GM18873 (cell line): ENCODE results near the gene RNF41.
A peak's percentile ranks its signal among the peaks of the same experiment; 100 is the strongest.
"Not testable (repeated sequence)": the region's sequence is repeated elsewhere in the genome, so short reads cannot be mapped to it uniquely, and the experiment has no call there.

Experiments used
- ATAC-seq: cut with Tn5 transposase; IDR thresholded peaks from one replicate; pipeline ENCODE4 v1.9.1; 2021; ENCODE audit warnings: mild to moderate bottlenecking, moderate library complexity, moderate number of reproducible peaks; ENCODE audit not compliant: unreplicated experiment, low FRiP score

The RNF41 gene

DNA sequence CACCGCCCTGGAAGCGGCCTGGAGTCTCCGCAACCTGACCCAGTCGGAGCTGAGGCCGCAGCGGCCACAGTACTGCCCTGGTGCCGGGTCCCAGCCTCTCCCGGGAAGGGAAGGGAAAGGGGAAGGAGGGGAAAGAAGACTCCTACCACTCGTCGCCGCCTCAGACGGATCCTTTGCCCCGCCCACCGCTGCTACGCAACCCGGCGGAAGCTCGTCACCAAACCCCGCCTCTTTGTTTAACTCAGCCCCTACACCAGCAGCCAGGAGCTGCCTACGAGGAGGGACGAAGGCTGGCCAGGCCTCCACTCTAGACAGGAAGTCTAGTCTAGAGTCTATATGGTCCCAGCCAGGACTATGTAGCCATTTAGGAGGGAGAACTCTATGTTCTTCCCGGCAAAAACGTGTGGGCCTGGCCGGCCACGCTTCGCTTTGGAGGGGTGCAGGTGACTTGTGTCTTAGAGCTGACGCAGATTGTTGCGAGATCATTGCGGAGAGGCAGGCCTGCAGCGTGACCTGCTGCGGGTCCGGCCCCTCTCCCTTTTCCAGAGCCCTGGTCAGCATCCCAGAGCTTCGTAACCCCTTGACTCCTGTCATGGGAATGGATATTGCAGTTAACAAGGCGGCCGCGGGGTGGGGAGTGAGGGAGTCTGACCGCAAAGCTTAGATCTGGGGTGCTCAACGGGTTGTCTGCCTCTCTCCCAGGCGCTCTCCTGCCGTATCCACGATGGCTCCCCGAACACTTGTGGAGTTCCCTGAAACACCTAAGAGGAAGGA lies at the start of gene RNF41:
TSS of gene RNF41 (minus strand) at position 166 of the 774 bp plus-strand sequence. CDS start 7,875 bp downstream, outside the sequence.
- peak; percentile 87 for ATAC-seq

DNA sequence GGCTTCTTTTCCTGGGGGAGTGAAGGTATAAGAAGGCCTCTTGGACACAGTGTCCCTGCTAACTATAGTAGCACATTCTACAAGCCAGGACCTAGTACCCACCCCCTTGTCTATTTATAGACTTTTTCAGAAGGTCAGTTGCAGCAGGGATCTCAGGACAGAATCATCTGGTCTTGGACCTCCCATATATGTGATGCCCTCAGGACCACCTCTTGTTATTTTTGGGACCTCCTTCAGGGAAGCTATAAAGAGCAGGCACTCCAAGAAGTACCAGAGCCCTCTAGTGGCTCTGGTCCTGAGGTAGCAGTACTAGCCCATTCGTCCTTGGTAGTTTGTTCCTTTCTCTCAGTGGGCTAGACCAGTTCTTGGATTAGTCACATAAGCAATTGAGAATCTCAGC lies 49.3 kb upstream of the RNF41 start:
- no peak for ATAC-seq

DNA sequence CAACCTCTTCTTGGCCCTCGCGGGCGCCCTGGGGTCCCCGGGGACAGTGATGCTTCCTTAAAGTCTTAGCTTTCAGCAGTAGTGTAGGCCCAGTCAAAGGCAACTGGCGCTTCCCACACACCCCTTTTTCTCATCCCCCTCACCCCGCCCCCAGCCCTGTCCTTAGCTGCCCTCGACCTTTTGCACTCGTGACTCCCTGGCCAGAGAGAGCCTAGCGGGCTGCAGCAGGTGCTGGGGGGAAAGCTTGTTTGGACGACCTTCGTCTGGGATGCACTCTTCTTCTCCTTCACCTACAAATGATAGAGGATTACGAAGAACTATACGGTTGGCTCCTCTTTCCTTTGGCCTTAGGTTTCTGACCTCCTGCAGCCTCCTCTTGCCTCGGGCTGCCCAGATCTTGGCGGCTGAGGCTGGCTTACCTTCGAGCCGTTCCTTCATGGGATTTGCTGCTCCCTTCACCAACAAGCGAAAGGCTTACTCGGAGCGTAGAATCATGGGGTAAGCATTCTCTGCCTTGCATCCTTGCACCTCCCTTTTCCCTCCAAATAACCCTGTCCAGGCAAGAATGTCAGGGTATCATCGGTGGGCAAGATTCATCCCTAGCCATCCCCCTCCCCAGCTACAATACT lies 45.8 kb upstream of the RNF41 start:
- ATAC-seq: peak; percentile 4

DNA sequence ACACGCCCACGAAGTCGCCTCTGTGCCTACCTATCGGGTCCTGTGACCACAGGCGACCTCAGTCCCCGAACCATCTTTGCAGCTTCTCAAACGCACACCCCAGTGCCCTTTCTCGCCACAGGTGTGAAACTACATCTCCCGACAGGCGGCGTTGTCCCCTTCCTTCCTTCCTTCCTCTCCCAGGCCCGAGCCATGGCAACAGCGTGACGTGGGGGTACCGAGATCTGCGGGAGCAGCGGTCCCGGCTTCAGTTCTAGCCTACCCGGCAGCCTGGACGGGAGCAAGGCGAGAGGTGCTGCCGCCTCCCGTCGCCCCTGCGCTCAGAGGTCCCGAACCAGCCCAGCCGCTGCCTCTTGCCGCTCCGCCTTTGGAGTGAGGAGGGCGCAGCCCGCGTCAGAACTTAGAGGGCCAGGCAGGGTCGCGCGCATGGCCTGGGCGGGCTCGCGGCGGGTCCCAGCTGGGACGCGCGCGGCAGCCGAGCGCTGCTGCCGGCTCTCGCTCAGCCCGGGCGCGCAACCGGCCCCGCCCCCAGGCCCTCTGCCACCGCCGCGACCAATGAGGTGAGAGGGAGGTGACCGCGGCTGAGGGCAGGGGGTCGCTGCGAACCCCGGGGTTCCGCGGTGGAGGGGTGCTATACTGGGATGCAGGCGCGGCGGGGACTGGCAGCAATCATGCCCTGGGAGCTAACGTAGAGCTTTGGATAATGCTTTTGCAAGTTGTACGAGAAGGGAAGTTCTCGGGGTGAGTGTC lies 45.1 kb upstream of the RNF41 start, which contains the start of gene COQ10A:
TSS of gene COQ10A (plus strand) at position 250 of the 750 bp plus-strand sequence. CDS start at position 427, 177 bp downstream.
- peak; percentile 61 for ATAC-seq

DNA sequence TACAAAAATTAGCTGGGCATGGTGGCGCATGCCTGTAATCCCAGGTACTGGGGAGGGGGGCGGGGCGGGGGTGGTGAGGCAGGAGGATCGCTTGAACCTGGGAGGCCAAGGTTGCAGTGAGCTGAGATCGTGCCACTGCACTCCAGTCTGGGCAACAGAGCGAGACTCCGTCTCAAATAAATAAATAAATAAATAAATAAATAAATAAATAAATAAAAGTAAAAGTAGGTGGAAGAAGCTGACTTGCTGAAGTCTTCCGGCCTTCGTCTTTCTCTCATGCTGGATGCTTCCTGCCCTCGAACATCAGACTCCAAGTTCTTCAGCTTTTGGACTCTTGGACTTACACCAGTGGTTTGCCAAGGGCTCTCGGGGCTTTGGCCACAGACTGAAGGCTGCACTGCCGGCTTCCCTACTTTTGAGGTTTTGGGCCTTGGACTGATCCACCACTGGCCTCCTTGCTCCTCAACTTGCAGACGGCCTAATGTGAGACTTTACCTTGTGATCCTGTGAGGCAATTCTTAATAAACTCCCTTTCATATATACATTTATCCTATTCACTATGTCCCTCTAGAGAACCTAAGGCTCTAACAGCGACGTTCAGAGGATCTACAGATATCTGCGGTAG lies 44.5 kb upstream of the RNF41 start:
- not testable (repeated sequence) for ATAC-seq

DNA sequence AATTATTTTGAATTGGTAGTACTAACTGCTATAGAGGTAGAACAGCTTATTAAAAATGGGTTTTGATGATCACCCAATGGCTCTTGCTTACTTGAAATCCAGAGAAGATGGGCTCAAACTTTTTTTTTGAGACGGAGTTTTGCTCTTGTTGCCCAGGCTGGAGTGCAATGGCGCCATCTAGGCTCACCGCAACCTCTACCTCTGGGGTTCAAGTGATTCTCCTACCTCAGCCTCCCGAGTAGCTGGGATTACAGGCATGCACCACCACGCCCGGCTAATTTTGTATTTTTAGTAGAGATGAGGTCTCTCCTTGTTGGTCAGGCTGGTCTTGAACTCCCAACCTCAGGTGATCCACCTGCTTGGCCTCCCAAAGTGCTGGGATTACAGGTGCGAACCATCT lies 41.2 kb upstream of the RNF41 start:
- ATAC-seq: not testable (repeated sequence)

DNA sequence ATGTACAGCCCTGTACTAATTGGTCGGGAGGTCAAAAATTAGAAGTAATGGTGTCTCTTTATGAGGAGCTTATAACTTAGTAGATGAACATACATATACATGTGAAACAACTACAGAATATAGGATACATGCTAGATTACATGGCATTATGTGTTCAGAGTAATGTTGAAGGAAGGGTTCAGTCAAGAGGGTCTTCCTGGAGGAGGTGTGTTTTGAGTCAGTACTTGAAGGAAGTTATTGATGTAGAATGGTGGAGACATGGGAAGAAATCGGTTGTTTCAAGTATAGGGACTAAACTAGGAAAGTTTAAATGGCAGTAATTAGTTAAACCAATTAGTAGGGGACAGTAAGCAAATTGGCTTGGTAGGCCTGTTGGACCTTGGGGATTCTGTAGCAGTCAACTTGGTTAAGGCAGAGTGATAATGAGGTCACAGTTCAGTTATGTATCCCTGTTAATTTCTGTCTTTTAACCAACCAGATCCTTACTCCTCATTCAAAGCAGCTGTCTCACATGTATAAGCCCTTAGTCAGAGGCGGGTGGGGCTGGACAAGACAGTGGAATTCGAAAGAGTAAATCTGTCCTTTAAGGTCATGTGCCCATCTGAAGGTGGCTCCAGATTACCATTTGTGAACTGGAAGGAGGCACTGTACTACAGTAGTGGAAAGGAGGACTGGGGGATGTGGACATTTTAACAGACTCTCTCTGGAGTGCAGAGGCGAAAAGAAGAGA lies 39.9 kb upstream of the RNF41 start:
- ATAC-seq: no peak

DNA sequence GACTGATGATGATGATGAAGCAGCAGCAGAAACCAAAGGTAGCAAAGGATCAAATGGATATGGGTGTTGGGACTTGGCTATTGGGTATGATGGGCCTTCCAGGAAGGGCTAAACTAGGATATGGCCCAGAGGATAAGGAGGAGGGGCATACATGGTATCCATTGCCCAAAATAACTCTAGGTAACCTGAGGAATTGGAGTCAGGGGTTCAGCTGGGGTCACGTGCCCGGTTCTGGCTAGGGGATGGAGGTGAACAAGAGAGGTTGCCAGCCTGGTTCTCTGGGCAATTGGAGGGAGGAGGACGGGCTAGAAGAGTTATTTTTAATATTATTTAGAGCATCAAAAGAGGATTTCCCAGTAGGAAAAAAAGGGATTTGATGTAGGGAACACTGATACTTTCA lies 39.2 kb upstream of the RNF41 start:
- no peak for ATAC-seq

DNA sequence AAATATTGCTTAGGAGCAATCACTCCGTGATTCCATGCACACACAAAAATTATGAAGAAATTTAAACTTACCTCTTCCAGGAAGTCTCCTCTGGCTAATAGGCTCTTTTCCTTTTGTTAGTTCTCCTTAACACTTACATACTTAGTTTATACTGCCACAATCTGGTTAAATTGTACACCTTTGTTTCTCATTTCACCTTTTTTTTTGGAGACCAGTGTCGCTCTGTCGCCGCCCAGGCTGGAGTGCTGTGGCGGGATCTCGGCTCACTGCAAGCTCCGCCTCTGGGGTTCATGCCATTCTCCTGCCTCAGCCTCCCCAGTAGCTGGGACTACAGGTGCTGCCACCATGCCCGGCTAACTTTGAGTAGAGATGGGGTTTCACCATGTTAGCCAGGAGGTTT lies 38.7 kb upstream of the RNF41 start:
- no peak for ATAC-seq

DNA sequence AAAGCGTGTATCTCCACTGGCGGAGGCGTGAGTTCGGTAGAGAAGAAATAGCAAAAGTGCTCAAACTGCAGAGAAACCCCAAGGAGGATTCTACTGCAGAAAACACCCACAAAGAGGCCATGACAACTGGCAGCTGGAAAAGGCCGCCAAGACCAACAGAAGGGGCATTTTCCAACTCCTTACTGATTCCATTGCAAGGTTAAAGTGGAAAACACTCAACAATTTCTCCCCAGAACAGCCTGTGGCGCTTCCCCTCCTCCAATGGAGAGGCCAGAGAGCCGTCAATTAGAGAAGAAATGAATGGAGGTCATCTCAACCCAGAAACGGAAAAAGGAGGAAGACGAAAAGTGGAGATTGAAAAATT lies 37.1 kb upstream of the RNF41 start:
- ATAC-seq: no peak

DNA sequence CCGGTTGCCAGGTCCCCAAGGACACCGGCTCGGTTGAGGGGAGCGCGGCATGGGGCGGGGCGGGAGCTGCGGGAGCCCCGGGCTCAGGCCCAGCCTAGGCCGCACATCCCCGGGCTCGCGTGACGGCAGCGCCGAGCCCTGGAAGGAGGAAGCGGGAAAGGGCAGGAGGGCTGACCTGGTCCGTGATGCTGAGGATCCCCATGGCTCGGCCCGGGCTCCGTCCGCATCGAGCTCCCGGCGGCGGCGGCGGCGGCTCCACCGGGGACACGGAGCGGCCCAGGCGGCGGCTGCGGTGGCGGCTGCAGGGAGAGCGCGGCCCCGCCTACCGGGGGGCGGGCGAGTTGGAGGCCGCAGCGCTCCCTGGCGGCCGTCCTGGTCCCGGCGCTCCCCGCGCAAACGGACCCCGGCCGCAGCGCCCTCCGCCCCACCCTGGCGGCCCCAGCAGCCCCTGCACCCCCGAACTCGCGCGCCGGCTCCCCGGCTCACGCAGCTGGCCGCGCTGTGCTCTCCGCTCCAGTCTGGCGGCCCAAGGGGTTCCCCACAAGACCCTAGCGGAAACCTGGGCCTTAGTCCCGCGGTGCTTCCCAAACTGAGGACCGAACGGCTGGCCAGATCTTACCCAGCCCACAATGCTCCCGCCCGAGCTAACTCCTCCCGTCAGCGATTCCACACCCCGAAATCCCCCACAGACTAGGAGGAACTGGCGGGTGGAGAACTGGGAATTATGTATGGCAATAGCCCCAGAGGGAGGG lies 36.5 kb upstream of the RNF41 start, which contains the start of gene ANKRD52:
TSS of gene ANKRD52 (minus strand) at position 317 of the 752 bp plus-strand sequence. CDS start at position 202, 115 bp downstream.
- ATAC-seq: peak; percentile 58

DNA sequence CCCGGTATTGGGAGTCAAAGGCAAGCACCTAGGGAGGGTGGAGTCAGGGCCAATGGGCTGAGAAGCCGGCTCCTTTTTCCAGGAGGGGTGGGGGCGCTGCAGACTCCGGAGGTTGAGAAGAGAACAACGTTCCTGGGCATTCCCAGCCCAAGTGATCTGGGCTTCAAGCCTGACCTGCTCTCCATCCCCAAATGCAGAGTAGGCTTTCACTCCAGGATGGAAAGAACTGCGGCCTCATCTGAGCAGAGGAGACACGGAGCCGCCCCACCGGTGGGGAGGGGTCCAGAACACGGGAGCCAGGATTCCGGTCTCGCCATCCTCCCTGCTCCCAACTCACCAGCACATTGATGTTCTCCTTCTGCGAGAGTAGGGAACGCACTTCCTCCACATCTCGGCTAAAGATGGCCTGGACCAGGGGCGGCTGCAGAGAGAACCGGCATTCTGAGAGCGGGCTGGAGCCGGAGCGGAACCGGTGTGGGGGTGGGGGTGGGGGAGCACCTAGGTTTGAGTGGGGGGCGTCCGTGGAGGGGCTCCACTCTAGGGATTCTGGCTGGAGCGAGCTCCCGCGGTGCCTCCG lies 35.9 kb upstream of the RNF41 start:
- no peak for ATAC-seq

DNA sequence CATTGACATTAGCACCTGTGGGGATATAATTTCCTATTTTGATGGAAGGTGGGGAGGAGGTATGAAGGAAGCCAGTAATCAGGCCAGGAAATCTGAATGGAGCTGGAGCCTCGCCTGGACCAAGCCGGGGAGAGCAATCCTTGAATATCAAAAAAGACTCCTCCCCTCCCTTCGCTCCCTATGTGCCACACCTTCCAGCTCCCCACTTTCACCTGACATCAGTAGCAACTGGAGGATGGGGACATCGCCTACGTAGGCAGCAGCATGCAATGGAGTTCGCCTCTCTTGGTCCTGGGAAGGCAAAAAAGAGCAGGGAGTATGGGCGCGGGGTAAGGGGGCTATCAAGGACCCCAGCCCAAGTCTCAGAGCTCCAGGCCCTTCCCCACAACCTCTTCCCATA lies 35.3 kb upstream of the RNF41 start:
- ATAC-seq: no peak

DNA sequence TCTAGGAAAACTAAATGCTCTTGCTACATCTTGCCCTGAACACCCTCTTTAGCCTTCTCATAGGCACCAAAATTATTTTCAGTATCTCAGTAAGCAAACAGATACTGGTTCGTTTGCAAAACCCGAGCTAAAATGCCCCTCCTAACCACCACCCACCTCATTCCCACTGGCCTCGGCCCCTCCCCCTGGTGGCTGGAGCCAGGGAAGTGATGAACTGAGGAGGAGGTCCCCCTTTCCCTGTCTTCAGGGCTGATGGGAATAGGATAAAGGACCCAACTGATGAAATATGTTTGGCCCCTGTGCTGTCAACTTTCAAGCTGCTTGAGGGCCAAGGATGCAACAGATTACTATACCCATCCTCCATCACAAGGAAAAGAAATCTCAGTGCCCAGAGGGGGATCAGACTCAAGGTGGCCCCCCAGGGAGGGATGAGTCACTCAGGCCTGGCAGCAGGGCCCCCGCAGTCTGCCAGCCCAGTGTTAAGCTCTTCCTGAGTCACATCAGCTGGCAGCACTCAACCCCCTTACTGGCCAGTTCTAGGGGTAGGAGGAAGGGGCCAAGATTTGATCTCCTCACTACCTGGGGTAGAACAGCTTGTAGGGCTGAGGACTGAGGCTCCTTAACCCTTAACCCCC lies 34.7 kb upstream of the RNF41 start:
- no peak for ATAC-seq

DNA sequence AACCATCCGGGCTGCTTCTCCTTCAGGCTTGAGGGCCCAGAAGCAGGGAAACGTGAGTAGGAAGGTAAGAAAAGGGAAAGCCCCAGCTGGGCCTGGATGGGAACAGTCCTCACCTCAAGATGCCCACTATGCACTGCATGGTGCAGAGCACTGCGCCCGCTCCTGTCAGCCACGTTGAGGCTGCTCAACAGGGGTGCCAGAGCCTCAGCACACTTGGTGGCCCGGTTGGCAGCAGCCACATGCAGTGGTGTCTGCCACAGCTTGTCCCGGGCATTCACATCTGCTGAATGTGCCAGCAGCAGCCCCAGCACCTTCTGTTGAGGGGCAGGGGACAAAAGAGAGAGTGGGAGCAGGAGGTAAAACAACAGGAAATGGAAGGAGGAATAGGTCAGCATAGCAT lies 33.9 kb upstream of the RNF41 start:
- ATAC-seq: no peak

DNA sequence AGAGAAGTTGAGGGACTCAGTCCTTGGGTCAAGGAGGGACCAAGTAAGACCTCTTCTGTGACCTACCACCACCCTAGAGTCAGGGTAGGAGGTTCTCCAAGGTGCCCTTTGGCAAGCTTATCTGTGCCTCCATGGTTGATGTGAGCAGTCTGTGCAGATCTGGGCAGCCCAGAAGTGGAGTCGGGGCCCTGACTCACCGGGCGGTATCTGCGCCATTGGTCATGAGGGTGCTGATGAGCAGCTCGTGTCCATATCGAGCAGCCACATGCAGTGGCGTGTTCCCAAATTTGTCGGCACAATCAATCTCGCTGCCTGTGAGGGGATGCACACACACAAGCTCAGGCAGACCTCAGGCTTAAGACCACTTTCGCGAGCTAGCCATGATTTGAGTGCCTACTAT lies 31.4 kb upstream of the RNF41 start:
- ATAC-seq: no peak

DNA sequence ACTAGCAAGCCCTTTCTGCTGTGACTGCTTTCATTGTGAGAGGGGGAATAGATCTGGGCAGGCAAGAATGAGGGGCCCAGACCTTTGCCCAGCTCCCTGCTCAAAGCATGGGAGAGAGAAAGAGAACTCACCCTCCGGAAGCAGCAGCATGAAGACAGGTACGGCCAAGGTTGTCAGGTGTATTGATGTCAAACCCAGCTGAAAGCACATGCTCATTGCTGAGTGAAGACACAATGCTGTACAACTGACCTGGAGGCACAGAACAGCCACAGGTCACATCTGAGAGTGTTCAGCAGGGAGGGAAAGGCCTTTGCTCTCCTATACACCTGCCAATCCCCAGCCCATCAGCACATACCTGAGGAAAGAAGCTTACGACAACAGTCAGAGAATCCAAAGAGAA lies 30.9 kb upstream of the RNF41 start:
- ATAC-seq: no peak

DNA sequence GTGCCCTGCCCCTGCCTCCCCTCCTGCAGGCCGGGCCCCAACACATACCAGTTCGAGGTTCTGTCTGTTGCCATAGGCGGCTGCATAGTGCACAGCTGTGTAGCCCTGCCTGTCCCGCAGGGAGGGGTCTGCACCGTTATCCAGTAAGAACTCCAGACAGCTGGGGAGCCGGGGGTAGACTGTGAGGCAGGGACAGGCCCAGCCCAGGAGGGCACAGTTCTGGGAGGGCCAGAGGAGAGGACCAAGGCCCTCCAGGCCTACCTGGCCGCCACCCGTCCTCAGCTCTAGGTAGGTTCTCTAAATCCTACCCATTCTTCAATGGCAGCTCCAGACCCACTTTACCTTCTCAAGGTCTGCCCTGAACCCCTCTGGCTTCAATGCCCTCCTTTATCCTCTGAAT lies 27.0 kb upstream of the RNF41 start:
- ATAC-seq: no peak

DNA sequence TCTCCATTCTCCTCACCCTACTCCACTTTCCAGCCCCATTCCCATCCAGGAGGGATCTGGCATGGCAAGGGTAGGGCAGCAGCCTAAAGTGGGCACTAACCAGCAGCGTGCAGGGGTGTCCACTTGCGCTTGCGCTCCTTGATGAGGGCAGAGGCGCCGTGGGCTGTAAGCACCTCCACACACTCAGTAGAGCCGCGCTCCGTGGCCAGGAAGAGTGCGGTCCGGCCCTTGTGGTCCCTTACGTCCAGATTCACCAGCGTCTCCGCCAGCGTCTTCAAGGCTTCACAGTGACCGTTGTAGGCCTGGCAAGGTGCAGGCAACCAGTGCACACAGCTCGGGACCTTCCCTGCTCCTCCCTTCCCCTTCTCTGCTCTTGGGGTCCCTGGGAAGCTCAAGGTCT lies 26.2 kb upstream of the RNF41 start:
- ATAC-seq: no peak
